ENCODE data around the gene EML4.
"Not testable (repeated sequence)": the region's sequence is repeated elsewhere in the genome, so short reads cannot be mapped to it uniquely, and the experiment has no call there.

The EML4 gene

DNA sequence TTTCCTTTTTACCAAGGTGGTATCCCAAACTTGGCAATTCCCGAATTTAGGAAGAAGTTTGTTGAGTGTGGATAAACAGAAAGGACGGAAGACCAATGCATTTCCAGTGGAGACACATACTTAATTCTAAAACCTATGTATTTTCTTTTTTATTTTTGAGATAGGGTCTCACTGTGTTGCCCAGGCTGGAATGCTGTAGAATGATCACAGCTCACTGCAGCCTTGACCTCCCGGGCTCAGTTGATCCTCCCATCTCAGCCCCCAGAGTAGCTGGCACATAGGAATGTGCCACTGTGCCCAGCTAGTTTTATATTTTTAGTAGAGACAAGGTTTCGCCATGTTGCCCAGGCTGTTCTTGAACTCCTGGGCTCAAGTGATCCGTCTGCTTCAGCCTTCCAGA is 101.6 kb downstream of the EML4 start:
- no peak for DNase-seq

DNA sequence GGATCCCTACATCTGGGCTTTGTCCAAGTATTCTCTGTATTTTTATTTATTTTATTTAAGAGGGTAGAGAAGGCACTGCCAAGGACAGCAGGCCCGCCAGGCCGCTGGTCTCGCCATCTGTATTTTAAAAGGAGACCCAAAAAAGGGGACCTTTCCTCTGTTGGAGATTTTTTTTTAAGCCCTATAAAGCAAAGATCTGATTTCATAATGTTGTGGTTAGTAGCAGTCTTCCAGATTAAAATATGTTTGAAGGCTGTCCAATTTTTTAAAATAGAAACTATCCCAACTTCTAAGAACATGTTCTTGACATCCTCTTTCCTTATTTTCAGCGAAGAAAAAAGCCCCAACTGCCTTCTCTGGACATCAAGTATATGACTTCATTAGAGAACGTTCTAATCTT is 102.1 kb downstream of the EML4 start:
- DNase-seq = not testable (repeated sequence)

DNA sequence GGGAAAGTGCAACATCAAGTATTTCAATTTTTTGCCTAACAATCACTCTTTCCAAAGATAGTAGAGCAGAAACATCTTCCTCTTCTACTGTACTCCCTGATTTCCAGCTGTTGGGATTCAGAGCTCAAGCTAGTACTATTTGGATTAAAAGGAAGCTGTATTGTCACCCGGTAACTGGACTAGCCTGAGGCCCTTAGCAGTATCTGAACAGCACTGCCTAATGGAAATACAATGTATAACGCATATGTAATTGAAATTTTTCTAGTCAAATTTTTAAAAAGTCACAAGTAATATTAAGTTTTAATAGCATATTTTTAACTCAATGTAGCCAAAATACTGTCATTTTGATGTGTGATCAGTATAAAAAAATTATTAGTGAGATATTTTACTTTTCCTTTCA is 105.7 kb downstream of the EML4 start:
- no peak for DNase-seq

DNA sequence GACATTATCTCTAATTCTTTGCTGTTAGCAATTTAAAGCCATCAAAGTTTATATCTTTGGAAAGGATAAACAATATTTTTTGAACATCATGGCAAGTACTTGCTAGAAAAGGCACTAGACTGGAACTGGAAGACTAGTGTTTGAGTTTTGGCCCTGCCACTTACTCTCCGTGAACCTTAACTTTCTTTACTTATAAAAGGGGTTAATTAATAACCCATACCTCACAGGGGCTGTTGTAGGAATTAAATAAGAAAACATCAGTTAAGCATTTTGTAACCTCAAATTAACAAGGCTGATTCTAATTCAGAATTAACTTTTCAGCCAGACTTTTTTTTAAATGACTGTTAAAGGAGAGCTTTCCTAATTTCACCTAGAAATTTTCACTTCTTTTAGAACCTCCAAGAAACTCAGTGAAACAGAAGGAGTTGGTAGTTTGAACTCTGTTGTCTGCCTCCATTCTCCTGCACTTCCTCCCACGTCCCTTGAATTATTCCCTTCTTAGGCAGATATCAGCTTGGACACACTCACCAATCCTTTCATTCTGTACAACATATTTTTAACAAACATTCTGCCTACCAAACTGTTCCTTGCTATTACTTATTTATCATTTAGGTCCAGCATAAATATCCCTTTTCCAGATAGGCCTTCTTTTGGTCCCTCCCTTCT is 112.4 kb downstream of the EML4 start:
- no peak for DNase-seq

DNA sequence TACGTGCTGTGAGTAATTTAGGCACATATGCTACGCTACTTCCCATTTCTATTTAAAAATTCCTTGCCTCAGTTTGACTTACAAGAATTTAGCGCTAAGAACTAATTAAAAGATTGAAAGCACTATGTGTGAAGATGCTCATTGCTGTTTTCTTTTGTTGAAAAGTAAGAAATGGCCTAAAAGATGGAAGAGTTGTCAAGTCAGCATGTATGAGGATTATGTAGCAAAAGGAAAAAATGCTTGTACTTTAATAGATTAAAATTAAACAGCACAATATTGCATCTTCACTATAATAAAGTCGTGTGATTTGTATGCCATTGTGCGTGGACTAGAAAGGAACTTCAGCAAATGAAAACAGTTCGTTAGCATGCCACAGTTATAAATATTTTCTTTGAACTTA is 114.9 kb downstream of the EML4 start:
- no peak for DNase-seq

DNA sequence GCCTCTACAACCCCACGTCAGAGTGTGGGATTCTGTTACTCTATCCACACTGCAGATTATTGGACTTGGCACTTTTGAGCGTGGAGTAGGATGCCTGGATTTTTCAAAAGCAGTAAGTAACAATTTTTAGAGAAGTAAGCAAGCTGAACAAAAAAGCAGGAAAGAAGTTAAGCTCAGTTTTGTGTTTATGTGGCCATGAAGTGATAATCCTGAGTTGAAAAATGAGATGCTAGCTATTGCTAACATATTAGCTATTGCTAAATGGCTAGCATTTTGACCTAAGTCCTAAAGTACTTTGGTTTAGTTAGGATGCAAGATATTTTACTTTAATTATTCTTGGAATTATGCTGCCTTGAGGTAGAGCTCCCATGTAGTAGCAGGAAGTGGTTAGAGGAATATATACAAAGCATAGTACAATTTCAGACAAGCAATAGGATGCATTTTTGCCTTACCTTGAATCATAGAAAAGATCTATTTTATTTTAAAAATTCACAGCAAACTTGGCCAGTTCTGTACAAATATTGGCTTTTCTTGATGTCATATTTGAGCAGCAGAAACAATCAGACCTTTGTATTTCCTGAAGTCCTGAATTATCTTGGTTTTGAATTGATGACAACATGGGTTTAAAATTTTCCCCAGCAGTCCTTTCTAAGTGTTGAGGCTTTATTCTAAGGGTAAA is 117.3 kb downstream of the EML4 start:
- no peak for DNase-seq

DNA sequence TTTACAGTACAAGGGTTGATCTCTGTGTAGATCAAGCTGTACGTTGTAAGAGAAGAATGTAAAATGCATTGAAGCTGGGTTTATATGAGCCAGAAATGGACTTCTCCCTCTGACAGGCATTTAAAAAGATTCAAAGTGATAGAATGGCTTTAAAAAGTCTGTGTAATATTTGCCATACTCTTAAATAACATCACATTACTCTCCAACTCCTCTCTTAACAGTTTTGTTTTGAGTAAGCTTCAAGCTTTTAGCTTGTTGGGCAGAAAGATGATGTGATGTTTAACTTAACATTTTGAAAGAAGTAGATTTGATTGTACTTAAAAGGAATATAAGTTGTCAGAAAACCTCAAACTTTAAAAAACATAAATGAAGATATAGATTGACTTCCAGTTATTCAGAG is 119.7 kb downstream of the EML4 start:
- no peak for DNase-seq

DNA sequence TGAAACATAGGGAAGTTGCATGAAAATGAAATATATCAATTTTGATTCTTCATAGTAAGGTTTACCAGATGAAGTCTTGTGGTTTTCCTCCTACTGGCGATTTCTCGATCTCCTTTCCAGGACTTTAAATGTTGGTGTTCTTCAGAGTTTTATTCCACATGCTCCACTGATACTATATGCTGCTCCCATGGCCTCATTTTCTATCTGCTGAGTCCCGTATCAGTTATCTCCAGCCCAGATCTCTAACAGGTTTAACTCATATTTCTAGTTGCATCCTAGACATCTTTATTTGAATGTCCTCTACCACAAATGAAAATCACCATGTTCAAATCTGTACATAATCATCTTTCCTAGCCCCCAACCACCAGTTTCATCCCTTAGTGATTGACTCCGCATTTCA is 120.1 kb downstream of the EML4 start:
- DNase-seq = no peak

DNA sequence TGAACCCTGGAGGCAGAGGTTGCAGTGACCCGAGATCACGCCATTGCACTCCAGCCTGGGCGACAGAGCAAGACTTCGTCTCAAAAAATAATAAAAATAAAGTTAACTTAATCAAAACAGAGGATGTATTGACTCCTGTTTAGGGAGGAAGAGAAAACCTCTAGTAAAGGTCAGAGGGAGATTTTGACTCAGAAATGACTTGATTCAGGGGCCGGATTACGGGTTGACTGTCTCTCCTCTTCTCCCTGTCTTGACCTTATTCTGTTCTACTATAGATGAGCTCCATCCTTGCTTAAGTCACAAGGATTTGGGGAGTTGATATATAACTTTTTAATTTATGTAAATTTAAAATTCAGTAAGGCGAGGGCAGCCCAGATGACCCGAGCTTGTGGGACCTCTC is 120.9 kb downstream of the EML4 start:
- no peak for DNase-seq

DNA sequence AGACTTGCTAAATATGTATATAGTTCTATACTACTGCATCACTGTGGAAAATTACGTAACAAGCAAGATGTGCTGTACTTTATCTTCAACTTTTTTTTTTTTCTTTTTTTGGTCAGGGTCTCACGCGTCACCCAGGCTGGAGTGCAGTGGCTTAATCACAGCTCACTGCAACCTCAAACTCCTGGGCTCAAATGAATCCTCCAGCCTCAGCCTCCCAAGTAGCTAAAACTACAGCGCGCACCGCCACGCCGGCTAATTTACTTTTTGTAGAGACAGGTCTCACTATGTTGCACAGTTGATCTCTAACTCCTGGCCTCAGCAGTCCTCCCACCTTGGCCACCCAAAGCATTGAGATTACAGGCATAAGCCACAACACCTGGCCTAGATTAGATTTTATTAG is 123.9 kb downstream of the EML4 start:
- no peak for DNase-seq

DNA sequence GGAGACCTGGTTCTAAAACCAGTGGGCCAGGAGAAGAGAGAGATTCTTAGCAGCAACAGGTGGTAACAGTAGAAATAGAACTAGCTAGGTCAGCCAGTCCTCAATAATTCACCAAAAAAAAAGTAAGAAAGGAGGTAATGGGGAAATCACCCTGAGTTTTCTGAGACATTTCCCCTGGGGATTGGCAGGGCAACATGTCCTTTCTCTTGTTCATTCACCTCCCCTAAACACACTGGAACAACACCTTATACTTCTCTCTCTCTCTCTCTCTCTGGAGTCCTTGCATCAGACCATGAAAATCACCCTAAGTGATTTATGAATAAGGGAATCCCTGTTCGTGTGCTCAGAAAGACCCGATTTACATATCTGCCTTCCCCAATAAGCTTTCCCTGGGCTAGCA is 127.1 kb downstream of the EML4 start:
- DNase-seq = no peak

DNA sequence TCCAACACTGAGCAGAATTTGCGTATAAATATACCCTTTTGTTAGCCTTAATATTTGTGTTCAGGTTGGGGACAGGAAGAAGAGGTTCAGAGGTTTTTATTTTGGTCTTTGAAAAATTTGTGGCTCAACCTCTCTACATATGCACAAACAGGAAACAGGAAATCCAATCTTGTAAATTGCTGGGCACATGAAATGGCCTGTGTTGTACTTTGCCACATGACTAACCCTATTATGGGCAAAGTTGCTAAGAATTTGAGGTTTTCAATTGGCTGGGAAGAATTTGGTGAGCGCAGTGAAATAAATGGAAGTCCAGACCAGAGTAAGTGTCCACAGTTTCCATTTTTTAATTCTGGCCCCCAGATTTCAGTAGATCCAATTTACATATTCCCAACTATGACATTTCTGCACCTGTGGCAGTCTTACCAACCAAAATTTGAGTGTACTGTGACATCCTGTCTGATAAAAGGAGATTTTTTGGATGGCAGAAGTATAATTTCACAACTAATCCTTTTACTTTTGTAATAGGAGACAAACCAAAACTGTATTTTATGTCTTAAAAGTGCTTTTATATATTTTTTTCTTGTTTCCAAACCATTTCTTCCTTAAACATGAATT is 128.3 kb downstream of the EML4 start:
- DNase-seq = no peak

DNA sequence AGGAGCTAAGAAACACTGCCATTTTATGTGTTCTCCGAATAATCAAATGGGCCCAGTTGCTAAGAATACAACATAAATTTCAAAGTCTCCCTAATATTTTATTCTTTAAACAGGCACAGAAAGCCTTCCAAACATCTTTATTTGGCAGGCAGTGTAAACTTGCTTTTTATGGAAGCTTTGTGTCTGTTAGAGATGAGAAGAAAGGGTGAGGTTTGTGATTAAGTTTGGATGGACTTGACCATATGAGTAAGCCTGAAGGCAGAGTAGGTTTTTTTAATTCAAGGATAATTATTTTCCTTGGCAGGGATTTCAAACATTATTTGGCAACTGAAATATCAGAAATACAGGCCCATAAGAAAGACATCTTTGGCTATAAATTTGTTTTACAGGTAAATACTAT is 129.0 kb downstream of the EML4 start:
- DNase-seq = no peak

DNA sequence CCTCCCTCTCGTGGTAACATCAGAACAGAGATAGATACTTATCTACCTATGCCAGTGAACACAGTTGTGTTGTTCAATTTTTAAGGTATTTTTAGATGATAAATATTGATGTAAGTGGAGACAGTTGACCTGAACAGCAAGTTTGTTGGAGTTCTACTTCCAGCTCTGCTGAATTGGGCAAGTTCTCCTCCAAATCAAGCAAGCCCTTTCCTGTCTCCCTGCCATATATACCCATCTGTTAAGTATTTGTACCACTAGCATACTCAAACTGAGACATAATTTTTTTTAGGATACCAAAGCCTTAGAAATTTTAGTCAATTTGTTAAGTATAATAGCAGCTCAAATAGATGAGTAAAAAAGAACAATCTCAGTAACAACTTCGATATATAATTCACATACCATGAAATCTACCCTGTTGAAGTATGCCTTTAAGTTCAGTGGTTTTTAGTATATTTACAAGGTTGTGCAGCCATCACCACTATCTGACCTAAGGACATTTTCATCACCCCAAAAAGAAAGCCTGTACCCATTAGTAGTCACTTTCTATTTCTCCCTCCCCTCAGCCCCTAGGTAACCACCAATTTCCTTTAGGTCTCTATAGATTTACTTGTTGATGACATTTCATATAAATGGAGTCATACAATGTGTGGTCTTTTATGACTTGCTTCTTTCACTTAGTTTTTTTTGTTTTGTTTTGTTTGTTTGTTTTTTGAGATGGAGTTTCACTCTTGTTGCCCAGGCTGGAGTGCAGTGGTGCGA is 130.0 kb downstream of the EML4 start:
- no peak for DNase-seq

DNA sequence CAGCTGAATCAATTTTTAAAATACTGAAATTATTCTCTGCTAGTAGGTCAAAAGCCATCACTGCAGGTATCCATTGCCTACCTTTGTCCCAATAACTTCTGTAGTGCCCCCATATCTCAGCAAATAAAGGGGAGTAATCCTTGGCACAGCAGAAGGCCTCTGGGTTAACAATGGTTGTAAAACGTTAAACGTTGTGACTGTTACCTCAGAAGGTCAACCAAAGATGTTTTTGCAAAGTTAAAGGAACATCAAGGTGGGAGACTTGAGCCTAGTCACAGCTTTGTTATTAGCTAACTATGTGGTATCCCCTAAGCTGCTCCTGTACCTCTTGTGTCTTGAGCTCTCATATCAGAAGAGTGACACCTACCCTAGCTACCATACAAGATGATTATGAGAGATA is 131.4 kb downstream of the EML4 start:
- DNase-seq = no peak

DNA sequence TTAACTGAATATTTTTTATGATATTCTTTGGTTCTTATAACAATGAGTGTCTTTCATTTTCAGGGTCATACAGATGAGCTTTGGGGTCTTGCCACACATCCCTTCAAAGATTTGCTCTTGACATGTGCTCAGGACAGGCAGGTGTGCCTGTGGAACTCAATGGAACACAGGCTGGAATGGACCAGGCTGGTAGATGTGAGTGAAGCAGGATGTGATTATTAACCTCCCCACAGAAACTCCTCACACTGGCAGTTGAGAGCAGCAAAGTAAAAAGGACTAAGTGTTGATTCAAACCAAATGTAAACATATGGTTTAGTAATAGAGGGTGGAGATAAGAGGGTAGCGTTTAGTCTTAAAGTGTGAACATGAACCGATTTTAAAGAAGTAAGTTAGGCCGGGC is 134.1 kb downstream of the EML4 start:
- no peak for DNase-seq

DNA sequence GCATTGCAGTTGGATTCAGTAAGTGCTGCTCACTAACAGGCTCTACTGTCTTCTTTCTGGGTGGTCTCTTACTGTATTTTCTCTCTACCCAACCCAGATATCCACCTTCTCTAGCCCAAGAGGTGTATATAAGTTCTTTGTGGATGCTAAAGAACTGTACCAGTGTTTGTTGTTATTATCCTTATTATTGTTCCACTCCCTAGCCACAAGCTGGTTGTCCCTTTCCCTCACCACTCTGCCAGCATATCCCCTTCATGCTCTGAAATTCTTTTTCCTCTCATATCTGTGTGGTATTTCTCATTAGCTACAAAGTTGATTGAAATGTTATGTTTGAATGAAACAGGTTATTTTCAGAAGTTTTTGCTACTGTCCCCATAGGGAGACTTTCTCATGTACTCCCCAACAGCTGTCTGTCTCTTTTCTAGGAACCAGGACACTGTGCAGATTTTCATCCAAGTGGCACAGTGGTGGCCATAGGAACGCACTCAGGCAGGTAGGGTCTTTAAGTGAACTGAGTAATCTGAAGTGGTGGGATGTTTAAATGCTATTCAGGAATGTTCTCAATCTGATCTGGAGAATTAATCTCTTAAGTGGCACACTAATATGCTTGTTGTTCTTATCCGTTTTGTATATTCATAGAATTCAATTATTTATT is 135.0 kb downstream of the EML4 start:
- DNase-seq = no peak

DNA sequence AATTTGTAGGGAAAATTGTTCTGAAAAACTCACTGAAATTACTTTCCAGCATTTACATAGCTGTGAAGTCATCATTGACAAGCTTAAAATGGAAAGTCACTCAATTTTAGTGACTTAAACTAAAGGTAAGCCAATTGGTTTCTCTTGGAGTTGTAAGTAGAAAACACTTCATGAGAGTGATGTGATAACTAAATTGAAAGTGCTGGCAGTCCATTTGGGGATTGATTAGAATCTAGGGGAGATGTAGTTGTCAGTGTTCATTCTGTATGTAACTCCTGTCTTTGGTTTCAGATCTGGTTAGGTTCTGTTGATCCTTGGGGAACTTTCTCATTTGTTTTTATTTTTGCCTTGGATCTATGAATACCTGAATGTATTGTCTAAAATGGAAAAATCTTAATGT is 138.0 kb downstream of the EML4 start:
- DNase-seq = no peak

DNA sequence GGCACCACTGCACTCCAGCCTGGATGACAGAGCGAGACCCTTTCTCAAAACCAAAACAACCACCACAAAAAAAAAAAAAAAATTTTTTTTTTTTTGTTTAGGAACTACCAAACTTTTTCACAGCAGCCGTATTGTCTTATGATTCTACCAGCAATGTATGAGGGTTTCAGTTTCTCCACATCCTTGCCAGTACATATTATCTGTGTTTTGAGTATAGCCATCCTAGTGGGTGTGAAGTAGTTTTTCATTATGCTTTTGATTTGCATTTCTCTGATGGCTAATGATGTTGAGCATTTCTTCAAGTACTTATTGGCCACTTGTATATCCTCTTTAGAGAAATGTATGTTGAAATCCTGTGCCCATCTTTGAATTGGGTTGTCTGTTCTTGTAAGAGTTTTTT is 140.2 kb downstream of the EML4 start:
- no peak for DNase-seq

DNA sequence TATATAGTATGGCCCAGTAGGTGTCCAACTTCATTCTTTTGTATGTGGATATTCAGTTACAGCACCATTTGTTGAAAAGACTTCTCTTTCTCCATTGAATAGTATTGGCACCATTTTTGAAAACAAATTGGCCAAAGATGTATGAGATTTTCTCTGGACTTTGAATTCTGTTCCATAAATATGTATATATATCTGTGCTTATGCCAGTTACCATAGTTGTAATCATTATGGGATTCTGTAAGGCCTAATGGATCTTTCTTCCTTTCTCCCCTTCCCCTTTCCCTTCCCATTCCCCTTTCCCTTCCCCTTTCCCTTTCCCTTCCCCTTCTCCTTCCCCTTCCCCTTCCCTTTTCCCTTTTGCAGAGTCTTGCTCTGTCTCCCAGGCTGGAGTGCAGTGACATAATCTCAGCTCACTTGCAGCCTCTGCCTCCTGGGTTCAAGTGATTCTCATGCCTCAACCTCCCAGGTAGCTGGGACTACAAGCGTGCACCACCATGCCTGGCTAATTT is 140.9 kb downstream of the EML4 start:
- DNase-seq = no peak

DNA sequence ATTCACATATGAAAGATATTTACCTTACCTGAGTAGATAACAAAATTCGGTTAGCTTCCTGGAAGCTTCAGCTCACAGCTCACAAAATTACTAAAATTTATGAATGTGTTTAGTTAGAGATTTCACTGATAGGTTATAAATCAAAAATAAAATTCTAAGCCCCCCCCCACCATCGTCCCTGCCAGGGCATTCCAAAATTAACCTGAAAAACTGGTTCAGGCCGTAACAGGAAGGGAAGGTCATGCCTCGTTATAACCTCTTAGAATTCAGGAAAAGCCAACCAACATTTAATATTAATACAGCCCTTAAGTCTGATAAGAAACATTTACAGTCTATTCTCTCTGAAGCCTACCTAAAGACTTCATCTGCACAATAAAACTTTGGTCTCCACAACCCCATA is 143.0 kb downstream of the EML4 start:
- no peak for DNase-seq

DNA sequence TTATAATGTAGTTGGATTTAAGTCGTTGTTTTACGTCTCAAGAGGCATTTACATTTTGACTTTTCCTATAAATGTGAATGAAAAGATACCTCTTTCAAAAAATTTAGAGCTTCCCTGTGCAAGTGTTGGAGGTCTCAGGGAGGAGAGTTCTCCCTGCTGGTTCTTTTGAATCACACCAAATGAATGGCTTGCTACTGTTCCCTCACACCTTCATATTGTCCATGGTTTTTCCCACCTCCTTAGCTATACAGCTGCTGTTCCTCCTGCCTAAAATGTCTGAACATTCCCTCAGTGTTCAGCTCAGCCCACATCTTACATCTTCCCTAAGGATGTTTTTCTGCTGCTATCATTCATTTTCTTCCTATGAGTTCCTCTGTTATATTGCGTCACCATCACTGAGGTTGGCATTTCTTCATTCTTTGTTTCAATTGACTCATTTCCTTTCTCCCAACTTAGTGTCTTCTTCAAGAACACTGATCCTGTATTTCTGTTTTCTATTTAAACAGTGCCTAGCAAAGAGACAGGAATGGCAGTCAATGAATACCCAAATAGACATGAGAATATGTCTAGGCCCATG is 145.8 kb downstream of the EML4 start:
- DNase-seq = no peak
